GM21717 (cell line): ENCODE data around the gene CDH23.

Experiments used
- ATAC-seq: cut with Tn5 transposase; IDR thresholded peaks from one replicate; pipeline ENCODE4 v1.9.1; 2021; ENCODE audit warnings: mild to moderate bottlenecking, moderate library complexity; ENCODE audit not compliant: unreplicated experiment

The CDH23 gene

GRCh38 chr10:71648254-71648932 is 251.7 kb downstream of the CDH23 start:
- ATAC-seq: no peak

GRCh38 chr10:71648933-71649320 is 252.2 kb downstream of the CDH23 start:
- no peak for ATAC-seq

GRCh38 chr10:71649631-71650030 is 252.9 kb downstream of the CDH23 start:
- ATAC-seq: no peak

GRCh38 chr10:71650397-71650796 is 253.7 kb downstream of the CDH23 start:
- ATAC-seq: no peak

- ATAC-seq: no peak
These were observed 254.7 kb downstream of the CDH23 start for GRCh38 chr10:71651428-71651827.

GRCh38 chr10:71651928-71652327 is 255.2 kb downstream of the CDH23 start:
- no peak for ATAC-seq

- ATAC-seq: no peak
These were observed 256.3 kb downstream of the CDH23 start for GRCh38 chr10:71653044-71653443.

- no peak for ATAC-seq
These were observed 259.5 kb downstream of the CDH23 start for GRCh38 chr10:71656220-71656619.

GRCh38 chr10:71657604-71658466 is 261.1 kb downstream of the CDH23 start:
- ATAC-seq: no peak

- no peak for ATAC-seq
These were observed 261.7 kb downstream of the CDH23 start for GRCh38 chr10:71658467-71658745.

- no peak for ATAC-seq
These were observed 262.5 kb downstream of the CDH23 start for GRCh38 chr10:71659111-71659634.

GRCh38 chr10:71659737-71660136 is 263.0 kb downstream of the CDH23 start:
- ATAC-seq: no peak

GRCh38 chr10:71660313-71660712 is 263.6 kb downstream of the CDH23 start:
- no peak for ATAC-seq

GRCh38 chr10:71661060-71661622 is 264.4 kb downstream of the CDH23 start:
- ATAC-seq: no peak

GRCh38 chr10:71661779-71662336 is 265.1 kb downstream of the CDH23 start:
- ATAC-seq: no peak

GRCh38 chr10:71663311-71663710 is 266.6 kb downstream of the CDH23 start:
- no peak for ATAC-seq

- ATAC-seq: no peak
These were observed 267.9 kb downstream of the CDH23 start for GRCh38 chr10:71664585-71664984.

- ATAC-seq: no peak
These were observed 268.7 kb downstream of the CDH23 start for GRCh38 chr10:71665456-71665855.

GRCh38 chr10:71666639-71667386 is 270.1 kb downstream of the CDH23 start:
- no peak for ATAC-seq

- ATAC-seq: no peak
These were observed 270.6 kb downstream of the CDH23 start for GRCh38 chr10:71667387-71667752.
